ENCODE measurements around the gene RPL29.

RPL29 gene

GRCh38 chr3:51961602-51962569, 33.8 kb downstream of the RPL29 start:
- DNase-seq = no peak

GRCh38 chr3:51961011-51961410, 34.7 kb downstream of the RPL29 start:
- no peak for DNase-seq

- no peak for DNase-seq
Measured at GRCh38 chr3:51960386-51960785, 35.3 kb downstream of the RPL29 start.

GRCh38 chr3:51959651-51960050, 36.0 kb downstream of the RPL29 start:
- no peak for DNase-seq

GRCh38 chr3:51958603-51959521, 36.8 kb downstream of the RPL29 start:
- no peak for DNase-seq

GRCh38 chr3:51957520-51958205, 38.0 kb downstream of the RPL29 start:
- no peak for DNase-seq

GRCh38 chr3:51955893-51956770, 39.6 kb downstream of the RPL29 start:
- no peak for DNase-seq

- DNase-seq = no peak
Measured at GRCh38 chr3:51955175-51955892, 40.4 kb downstream of the RPL29 start, which contains the start of gene GPR62. TSS of gene GPR62 (plus strand) at chr3:51955381. CDS start at chr3:51955653, 272 bp downstream.

GRCh38 chr3:51954713-51955112, 41.0 kb downstream of the RPL29 start:
- DNase-seq = no peak

GRCh38 chr3:51954105-51954504, 41.6 kb downstream of the RPL29 start:
- no peak for DNase-seq

GRCh38 chr3:51953445-51953844, 42.2 kb downstream of the RPL29 start:
- no peak for DNase-seq

GRCh38 chr3:51950899-51951298, 44.8 kb downstream of the RPL29 start:
- no peak for DNase-seq

- DNase-seq = no peak
Measured at GRCh38 chr3:51949121-51949520, 46.6 kb downstream of the RPL29 start.

- no peak for DNase-seq
Measured at GRCh38 chr3:51948016-51948580, 47.6 kb downstream of the RPL29 start.

GRCh38 chr3:51947215-51947900, 48.3 kb downstream of the RPL29 start:
- DNase-seq = no peak

GRCh38 chr3:51946796-51947195, 48.9 kb downstream of the RPL29 start:
- no peak for DNase-seq

- DNase-seq = no peak
Measured at GRCh38 chr3:51945926-51946705, 49.6 kb downstream of the RPL29 start.

GRCh38 chr3:51945031-51945840, 50.5 kb downstream of the RPL29 start:
- DNase-seq = no peak
